Mesenchymal stem cell (in vitro differentiated cells and primary cell): Measurements from ENCODE around the gene SLC9A3.

Experiments used
- DNase-seq: peaks from one replicate; pipeline ENCODE4 v3.0.0-alpha.2; 2013
- H2AFZ ChIP-seq: one replicate; pipeline ENCODE4 v1.6.1; 2013; ENCODE audit warnings: low read depth, mild to moderate bottlenecking, control low read depth, inconsistent platforms, low read length, moderate library complexity
- H2AK5ac ChIP-seq: 2 replicates; pipeline ENCODE4 v1.6.1; 2013; ENCODE audit warnings: low read length, moderate library complexity, mild to moderate bottlenecking, inconsistent platforms; ENCODE audit not compliant: severe bottlenecking
- H2BK120ac ChIP-seq: one replicate; pipeline ENCODE4 v1.6.1; 2013; ENCODE audit warnings: low read depth, mild to moderate bottlenecking, inconsistent platforms, low read length, moderate library complexity
- H2BK12ac ChIP-seq, 2 experiments: one replicate each; pipeline ENCODE4 v1.6.1; 2013; ENCODE audit warnings: inconsistent platforms in 2 of 2, low read length in 2 of 2, mild to moderate bottlenecking in 2 of 2, moderate library complexity in 2 of 2, control low read depth in 1 of 2
- H2BK15ac ChIP-seq: one replicate; pipeline ENCODE4 v1.6.1; 2013; ENCODE audit warnings: mild to moderate bottlenecking, low read depth, inconsistent platforms; ENCODE audit not compliant: poor library complexity, severe bottlenecking
- H2BK5ac ChIP-seq: 2 replicates; pipeline ENCODE4 v1.6.1; 2013; ENCODE audit warnings: low read depth, mild to moderate bottlenecking, low read length, control low read depth, inconsistent platforms; ENCODE audit not compliant: poor library complexity, severe bottlenecking
- H3K14ac ChIP-seq, 2 experiments: one replicate each; pipeline ENCODE4 v1.6.1; 2013; ENCODE audit warnings: inconsistent platforms in 2 of 2, low read length in 2 of 2, control low read depth in 1 of 2, mild to moderate bottlenecking in 1 of 2, moderate library complexity in 1 of 2
- H3K18ac ChIP-seq, 2 experiments: one replicate each; pipeline ENCODE4 v1.6.1; 2013; ENCODE audit warnings: inconsistent platforms in 2 of 2, low read length in 2 of 2, control low read depth in 1 of 2, low read depth in 1 of 2, mild to moderate bottlenecking in 1 of 2
- H3K23ac ChIP-seq, 2 experiments: one replicate each; pipeline ENCODE4 v1.6.1; 2013; ENCODE audit warnings: inconsistent platforms in 2 of 2, low read length in 2 of 2, mild to moderate bottlenecking in 2 of 2, moderate library complexity in 2 of 2, control low read depth in 1 of 2
- H3K27ac ChIP-seq: 2 replicates; pipeline ENCODE4 v1.5.1; 2013; ENCODE audit warnings: mild to moderate bottlenecking, moderate library complexity, low read length, control low read depth, inconsistent platforms; ENCODE audit not compliant: poor library complexity, severe bottlenecking
- H3K27me3 ChIP-seq, 2 experiments: 2 replicates each; pipeline versions ENCODE4 v1.6.1 to v1.7.0; 2013; ENCODE audit warnings: low read length in 2 of 2, mild to moderate bottlenecking in 2 of 2, moderate library complexity in 2 of 2, control low read depth in 1 of 2, inconsistent platforms in 1 of 2; ENCODE audit not compliant: control insufficient read depth in 1 of 2, insufficient read depth in 1 of 2
- H3K36me3 ChIP-seq, 2 experiments: 2 replicates each; pipeline versions ENCODE4 v1.6.1 to v1.7.0; 2013; ENCODE audit warnings: low read length in 2 of 2, control low read depth in 1 of 2, inconsistent platforms in 1 of 2, low read depth in 1 of 2, mild to moderate bottlenecking in 1 of 2; ENCODE audit not compliant: insufficient read depth in 2 of 2, control insufficient read depth in 1 of 2
- H3K4ac ChIP-seq, 2 experiments: one replicate each; pipeline ENCODE4 v1.6.1; 2013; ENCODE audit warnings: inconsistent platforms in 2 of 2, low read length in 2 of 2, mild to moderate bottlenecking in 2 of 2, moderate library complexity in 2 of 2, control low read depth in 1 of 2, low read depth in 1 of 2
- H3K4me1 ChIP-seq: 2 replicates; pipeline ENCODE4 v1.6.1; 2013; ENCODE audit warnings: low read depth, low read length, control low read depth; ENCODE audit not compliant: control insufficient read depth, insufficient read depth
- H3K4me2 ChIP-seq: 2 replicates; pipeline ENCODE4 v1.6.1; 2013; ENCODE audit warnings: low read length, mild to moderate bottlenecking, inconsistent platforms; ENCODE audit not compliant: poor library complexity, severe bottlenecking
- H3K4me3 ChIP-seq, 2 experiments: 2 replicates each; pipeline versions ENCODE4 v1.5.1 to v1.7.0; 2013; ENCODE audit warnings: low read length in 2 of 2, mild to moderate bottlenecking in 2 of 2, control low read depth in 1 of 2, low read depth in 1 of 2; ENCODE audit not compliant: insufficient read depth in 1 of 2
- H3K79me1 ChIP-seq: replicated peaks from 2 replicates; pipeline ENCODE4 v1.6.1; 2013; ENCODE audit warnings: mild to moderate bottlenecking, control low read depth, low read length, inconsistent platforms; ENCODE audit not compliant: poor library complexity, severe bottlenecking
- H3K9ac ChIP-seq: 2 replicates; pipeline ENCODE4 v1.7.0; 2013; ENCODE audit warnings: mild to moderate bottlenecking, low read length, moderate library complexity
- H3K9me3 ChIP-seq: 2 replicates; pipeline ENCODE4 v1.7.0; 2013; ENCODE audit warnings: mild to moderate bottlenecking, low read length; ENCODE audit not compliant: control insufficient read depth
- H4K8ac ChIP-seq: one replicate; pipeline ENCODE4 v1.6.1; 2013; ENCODE audit warnings: inconsistent platforms, mild to moderate bottlenecking, low read length, moderate library complexity
- H4K91ac ChIP-seq: one replicate; pipeline ENCODE4 v1.6.1; 2013; ENCODE audit warnings: mild to moderate bottlenecking, low read length, inconsistent platforms
- WGBS: methylation state at CpG from one replicate; pipeline ENCODE4 v1.1.7; 2013; ENCODE audit warnings: mixed read lengths; 5-methylcytosine and 5-hydroxymethylcytosine counted together

Gene SLC9A3

GRCh38 chr5:501105-501830 is 23.0 kb downstream of the SLC9A3 start:
- H3K4ac ChIP-seq, result no peak overlapping the region
- no peak overlapping the region for H3K9ac ChIP-seq
- no peak overlapping the region for H3K23ac ChIP-seq
- H2AFZ ChIP-seq, result no peak overlapping the region
- WGBS, result 88% methylated on average over 41 of the region's 41 CpGs
- no peaks in the 10 kb centered on the region for H3K36me3 ChIP-seq
- no peak overlapping the region for H3K14ac ChIP-seq
- peaks cover 3% of the 10 kb centered on the region for H3K4me1 ChIP-seq
- H3K18ac ChIP-seq, result no peak overlapping the region
- DNase-seq, result no peak
- no peak overlapping the region for H3K27ac ChIP-seq
- H2BK12ac ChIP-seq, result no peak overlapping the region
- H3K27me3 ChIP-seq, result peaks cover 14 to 68% of the 10 kb centered on the region in 2 experiments
- no peak overlapping the region for H2BK5ac ChIP-seq
- no peak overlapping the region for H3K4me2 ChIP-seq
- no peaks in the 10 kb centered on the region for H3K79me1 ChIP-seq
- H2BK120ac ChIP-seq, result no peak overlapping the region
- no peak overlapping the region for H2AK5ac ChIP-seq
- no peak overlapping the region for H4K91ac ChIP-seq
- no peak overlapping the region for H3K4me3 ChIP-seq
- no peaks in the 10 kb centered on the region for H3K9me3 ChIP-seq
- H4K8ac ChIP-seq, result no peak overlapping the region
- no peak overlapping the region for H2BK15ac ChIP-seq

GRCh38 chr5:500491-500890 is 23.8 kb downstream of the SLC9A3 start:
- H2AK5ac ChIP-seq, result no peak overlapping the region

GRCh38 chr5:499233-500209 is 24.7 kb downstream of the SLC9A3 start:
- H2BK5ac ChIP-seq, result no peak overlapping the region
- no peak overlapping the region for H3K4me2 ChIP-seq
- no peaks in the 10 kb centered on the region for H3K9me3 ChIP-seq
- H2AK5ac ChIP-seq, result no peak overlapping the region
- no peak for DNase-seq
- no peak overlapping the region for H3K23ac ChIP-seq
- no peak overlapping the region for H3K9ac ChIP-seq
- H3K4ac ChIP-seq, result no peak overlapping the region
- H3K4me1 ChIP-seq, result peaks cover 4% of the 10 kb centered on the region
- no peak overlapping the region for H2BK15ac ChIP-seq
- no peak overlapping the region for H3K27ac ChIP-seq
- H3K4me3 ChIP-seq, result no peak overlapping the region
- H3K14ac ChIP-seq, result no peak overlapping the region
- H3K79me1 ChIP-seq, result no peaks in the 10 kb centered on the region
- H2AFZ ChIP-seq, result no peak overlapping the region
- no peaks in the 10 kb centered on the region for H3K36me3 ChIP-seq
- H3K27me3 ChIP-seq, result peaks cover 21 to 74% of the 10 kb centered on the region in 2 experiments
- H4K91ac ChIP-seq, result no peak overlapping the region
- WGBS, result 85% methylated on average over 32 of the region's 32 CpGs
- no peak overlapping the region for H2BK120ac ChIP-seq
- no peak overlapping the region for H2BK12ac ChIP-seq
- H4K8ac ChIP-seq, result no peak overlapping the region
- H3K18ac ChIP-seq, result no peak overlapping the region

More at GRCh38 chr5:500491-500890, 23.8 kb downstream of the SLC9A3 start:
- Histone ChIP-seq H3K23ac (no peak overlapping the region), H4K91ac (no peak overlapping the region), H2BK15ac (no peak overlapping the region), H3K4me1 (peaks cover 4% of the 10 kb centered on the region), H2BK120ac (no peak overlapping the region), H3K79me1 (no peaks in the 10 kb centered on the region), H3K27ac (no peak overlapping the region), H3K9me3 (no peaks in the 10 kb centered on the region), H3K27me3 (peaks cover 16 to 70% of the 10 kb centered on the region in 2 experiments), H2BK12ac (no peak overlapping the region), H3K4me2 (no peak overlapping the region), H3K18ac (no peak overlapping the region), H2BK5ac (no peak overlapping the region), H3K4ac (no peak overlapping the region), H3K9ac (no peak overlapping the region), H4K8ac (no peak overlapping the region), H3K4me3 (peak overlapping the region in 1 of 2 experiments; percentile 10), H3K14ac (no peak overlapping the region), H3K36me3 (no peaks in the 10 kb centered on the region), H2AFZ (no peak overlapping the region)
- WGBS, result 91% methylated on average over 10 of the region's 10 CpGs
- no peak for DNase-seq

- 76% methylated on average over 40 of the region's 40 CpGs for WGBS
- H2BK120ac ChIP-seq, result no peak overlapping the region
- peaks cover 24 to 72% of the 10 kb centered on the region in 2 experiments for H3K27me3 ChIP-seq
These were observed 26.3 kb downstream of the SLC9A3 start for GRCh38 chr5:497871-498509.

More at GRCh38 chr5:497871-498509, 26.3 kb downstream of the SLC9A3 start:
- no peak for DNase-seq
- Histone ChIP-seq H4K8ac (no peak overlapping the region), H3K4me3 (no peak overlapping the region), H3K4me2 (no peak overlapping the region), H2AFZ (no peak overlapping the region), H4K91ac (no peak overlapping the region), H3K18ac (no peak overlapping the region), H2BK12ac (no peak overlapping the region), H3K4me1 (peaks cover 4% of the 10 kb centered on the region), H2BK5ac (no peak overlapping the region), H3K36me3 (no peaks in the 10 kb centered on the region), H3K4ac (no peak overlapping the region), H3K23ac (no peak overlapping the region), H2AK5ac (no peak overlapping the region), H2BK15ac (no peak overlapping the region), H3K79me1 (no peaks in the 10 kb centered on the region), H3K14ac (no peak overlapping the region), H3K9ac (no peak overlapping the region), H3K27ac (no peak overlapping the region), H3K9me3 (no peaks in the 10 kb centered on the region)
